Epithelial cell of prostate (primary cell): ENCODE data around the gene FBXL17.
"Not testable (repeated sequence)": the region's sequence is repeated elsewhere in the genome, so short reads cannot be mapped to it uniquely, and the experiment has no call there.

Source experiments
- DNase-seq: peaks from one replicate; pipeline ENCODE4 v3.0.0-alpha.2; 2011; ENCODE audit warnings: low read depth, low spot score
- H3K27ac ChIP-seq: fragments of 450-650 bp; 2 replicates; pipeline ENCODE4 v1.5.1; 2017; ENCODE audit warnings: mild to moderate bottlenecking

The FBXL17 gene

DNA sequence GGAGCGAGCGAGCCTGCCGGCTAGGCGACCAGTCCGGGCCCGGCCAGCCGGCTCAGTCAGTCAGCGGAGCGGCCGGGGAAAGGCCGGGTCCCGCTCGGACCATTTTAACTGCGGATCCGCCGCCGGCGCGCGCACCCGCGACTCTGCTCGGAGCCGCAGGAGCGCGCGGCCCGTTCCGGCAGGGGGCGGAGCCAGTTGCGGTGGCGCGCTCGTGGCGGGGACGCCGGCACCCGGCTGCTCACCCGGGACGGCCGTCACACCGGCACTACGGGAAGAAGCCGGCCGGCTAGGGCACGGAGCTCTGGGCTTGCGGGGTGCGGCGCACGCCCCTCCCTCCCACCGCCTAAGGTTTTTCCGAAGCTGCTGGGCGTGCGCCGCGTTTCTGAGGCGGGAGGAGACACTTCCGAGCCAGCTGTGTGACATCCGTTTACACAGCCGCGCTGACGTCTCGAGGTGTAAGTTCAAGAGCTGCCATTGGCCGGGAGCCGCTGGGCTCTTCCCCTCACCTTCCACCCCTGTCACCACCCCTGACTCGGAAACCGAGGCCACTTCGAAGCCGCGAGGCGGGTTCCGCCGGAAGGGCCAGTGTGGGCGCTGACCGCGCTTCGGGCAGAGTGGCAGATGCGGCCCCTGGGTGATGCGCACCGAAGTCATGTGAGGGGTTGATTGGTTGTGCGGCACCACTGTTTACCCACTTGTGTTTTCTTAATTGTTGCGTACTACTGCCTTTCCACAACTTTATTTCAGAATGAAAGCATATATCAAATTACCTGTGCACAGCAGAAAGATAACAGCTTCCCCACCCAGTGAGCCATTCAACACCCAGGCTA lies at the start of gene FBXL17:
Gene FBXL17 (minus strand): TSS at position 145 of the 830 bp plus-strand sequence.
- peak; percentile 45 for DNase-seq
- H3K27ac ChIP-seq: peak within 1 kb of the TSS; percentile 94

DNA sequence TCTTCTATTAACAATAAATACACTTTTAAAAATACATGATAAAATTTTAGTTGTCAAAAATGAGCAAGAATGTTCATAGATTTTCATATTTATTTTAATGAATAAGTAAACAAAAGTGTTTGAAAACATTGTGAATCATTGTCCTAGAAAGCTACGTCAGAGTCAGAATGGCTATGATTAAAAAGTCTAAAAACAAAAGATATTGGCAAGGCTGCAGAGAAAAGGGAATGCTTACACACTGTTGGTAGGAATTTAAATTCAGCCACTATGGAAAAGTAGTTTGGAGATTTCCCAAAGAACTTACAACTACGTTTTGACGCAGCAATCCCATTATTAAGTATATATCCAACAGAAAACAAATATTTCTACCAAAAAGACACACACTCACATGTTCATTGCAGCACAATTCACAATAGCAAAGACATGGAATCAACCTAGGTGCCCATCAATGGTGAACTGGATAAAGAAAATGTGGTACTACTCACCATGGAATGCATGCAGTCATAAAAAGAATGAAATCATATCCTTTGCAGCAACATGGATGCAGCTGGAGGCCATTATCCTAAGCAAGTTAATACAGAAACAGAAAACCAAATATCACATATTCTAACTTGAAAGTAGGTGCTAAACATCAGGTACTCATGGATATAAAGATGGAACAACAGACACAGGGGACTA lies 49.2 kb upstream of the FBXL17 start:
- peak overlapping the region; percentile 62 for H3K27ac ChIP-seq
- no peak for DNase-seq

DNA sequence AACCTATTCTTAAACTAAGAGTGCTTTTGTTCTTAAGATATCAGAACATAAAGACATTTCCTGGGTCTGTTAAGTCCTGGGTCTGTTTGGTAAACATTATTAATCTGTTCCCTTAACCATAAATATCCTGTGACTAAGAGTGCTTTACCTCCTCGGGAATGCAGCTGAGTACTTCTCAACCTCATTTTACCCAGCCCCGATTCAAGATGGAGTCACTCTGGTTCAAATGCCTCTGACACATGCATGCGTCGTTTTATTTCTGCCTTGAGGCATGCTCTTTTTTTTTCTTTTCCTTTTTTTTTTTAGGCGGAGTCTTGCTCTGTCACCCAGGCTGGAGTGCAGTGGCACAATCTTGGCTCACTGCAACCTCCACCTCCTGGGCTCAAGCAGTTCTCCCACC lies 39.8 kb upstream of the FBXL17 start:
- H3K27ac ChIP-seq: no peak overlapping the region
- DNase-seq: peak; percentile 20

DNA sequence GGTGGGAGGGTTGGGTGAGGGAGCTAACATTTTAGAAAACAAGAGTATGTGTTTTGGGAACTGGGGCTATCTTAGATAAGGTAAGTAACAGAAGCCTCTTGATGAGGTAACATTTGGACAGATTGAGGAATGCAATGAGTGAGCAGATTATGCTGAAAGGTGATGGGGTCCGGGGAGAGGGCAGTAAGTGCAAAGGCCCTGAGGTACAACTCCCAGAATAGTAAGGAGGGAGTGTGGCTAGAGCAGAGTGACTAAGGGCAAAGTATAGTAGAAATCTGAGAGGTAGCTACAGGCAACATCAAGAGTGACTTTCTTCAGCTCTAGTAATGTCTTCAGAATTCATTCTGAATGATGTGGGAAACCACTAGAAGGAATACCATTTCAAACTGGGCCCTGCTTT lies 38.9 kb upstream of the FBXL17 start:
- no peak for DNase-seq
- H3K27ac ChIP-seq: no peak overlapping the region

DNA sequence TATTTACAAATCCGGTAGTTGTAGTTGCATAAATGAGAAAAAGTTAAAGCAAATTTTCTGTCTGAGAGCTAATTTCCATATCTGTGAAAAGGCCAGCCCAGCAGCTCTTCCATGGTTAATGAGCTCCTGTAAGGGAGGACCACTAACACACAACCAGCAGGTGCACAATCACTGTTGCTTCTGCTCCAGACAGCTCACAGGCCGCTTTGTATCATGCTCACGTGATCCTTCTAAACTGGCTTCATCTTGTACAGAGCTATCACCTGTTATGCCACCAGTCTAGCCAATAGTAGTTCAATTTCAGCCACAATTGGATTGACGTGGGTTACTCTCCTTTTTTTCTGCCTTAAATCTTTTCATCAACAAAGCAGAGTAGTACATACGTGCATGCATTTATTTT lies 38.3 kb upstream of the FBXL17 start:
- H3K27ac ChIP-seq: no peak overlapping the region
- DNase-seq: no peak

DNA sequence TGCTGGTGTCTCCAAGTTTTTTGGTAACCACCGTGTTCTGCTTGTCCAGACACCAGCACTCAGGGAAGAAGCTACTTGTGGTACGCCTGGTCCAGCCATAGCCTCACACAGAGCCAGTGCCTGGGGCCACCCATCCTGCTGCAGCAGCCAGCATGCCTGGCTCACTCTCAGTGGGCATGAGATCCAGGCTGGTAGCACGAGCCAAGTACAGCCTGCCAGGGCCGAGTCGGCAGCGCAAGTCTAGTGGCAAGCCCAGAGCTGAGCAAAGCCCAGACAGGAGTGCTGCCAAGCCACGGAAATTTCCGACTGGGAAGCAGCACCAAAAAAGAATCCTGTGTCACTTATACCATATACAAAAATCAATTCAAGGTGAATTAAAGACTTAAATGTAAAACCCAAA lies 36.3 kb upstream of the FBXL17 start:
- H3K27ac ChIP-seq: no peak overlapping the region
- DNase-seq: no peak

DNA sequence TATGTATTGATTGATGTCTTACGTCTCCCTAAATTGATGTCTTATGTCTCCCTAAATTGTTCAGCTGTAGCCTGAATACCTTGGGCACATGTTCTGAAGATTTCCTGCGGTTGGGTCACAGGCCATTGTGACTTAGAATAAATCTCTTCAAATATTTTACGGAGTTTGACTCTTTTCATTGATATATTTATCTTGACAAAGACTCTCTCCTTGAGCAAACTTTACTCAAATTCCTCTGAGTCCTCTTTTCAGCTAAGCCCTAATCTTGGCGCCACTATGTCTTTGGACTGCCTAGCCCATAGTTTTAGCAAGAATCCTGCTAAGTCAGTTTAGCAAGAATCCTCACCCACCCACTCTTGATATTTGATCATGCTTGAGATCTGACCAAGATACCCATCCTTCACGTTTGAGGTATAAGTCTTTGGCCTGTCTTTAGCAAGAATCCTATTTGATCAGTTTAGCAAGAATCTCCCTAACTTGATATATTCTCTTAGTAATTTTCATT lies 35.3 kb upstream of the FBXL17 start:
- DNase-seq: no peak
- H3K27ac ChIP-seq: no peak overlapping the region

DNA sequence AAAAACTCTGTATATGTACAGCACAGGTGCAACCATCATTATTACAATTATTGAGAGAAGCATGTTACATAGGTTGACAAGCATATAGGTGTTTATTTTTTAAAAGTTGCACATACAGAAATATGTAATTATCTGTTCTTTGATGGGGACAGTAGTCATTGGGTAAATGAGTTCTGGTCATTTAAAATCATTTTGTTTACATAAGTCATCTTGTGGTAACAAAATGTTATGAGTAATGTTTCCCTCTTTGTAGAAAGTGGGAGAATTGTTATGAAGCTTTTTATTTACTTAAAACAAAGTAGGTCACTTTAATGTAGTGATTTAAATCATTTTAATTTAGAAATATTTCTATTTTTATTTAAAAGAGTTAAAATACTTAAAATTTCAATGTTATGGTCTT lies 33.8 kb upstream of the FBXL17 start:
- no peak overlapping the region for H3K27ac ChIP-seq
- no peak for DNase-seq

DNA sequence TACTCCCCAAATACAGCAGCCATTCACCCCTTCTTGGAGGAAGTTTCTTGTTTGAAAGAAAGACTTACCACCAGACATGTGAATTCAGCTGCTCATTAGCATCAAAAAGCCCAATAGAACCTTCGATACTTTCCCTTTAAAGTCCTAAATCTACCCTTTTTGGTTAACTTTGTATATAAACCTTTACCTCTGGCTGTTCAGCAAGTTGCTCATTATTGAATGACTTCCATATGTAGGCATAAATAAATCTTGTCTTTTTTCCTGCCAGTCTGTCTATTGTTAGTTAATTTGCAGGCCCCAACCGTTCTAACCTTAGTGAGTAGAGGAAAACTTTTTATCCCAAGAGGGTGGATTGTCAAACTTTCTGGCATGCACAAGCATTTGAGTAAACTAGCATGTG lies 27.9 kb upstream of the FBXL17 start:
- no peak for DNase-seq
- H3K27ac ChIP-seq: no peak overlapping the region

DNA sequence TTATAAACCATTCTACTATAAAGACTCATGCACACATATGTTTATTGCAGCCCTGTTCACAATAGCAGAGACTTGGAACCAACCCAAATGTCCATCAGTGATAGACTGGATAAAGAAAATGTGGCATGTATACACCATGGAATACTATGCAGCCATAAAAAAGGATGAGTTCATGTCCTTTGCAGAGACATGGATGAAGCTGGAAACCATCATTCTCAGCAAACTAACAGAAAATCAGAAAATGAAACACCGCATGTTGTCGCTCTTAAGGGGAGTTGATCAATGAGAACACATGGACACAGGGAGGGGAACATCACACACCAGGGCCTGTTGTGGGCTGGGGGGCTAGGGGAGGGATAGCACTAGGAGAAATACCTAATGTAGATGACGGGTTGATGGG lies 23.3 kb upstream of the FBXL17 start:
- not testable (repeated sequence) for DNase-seq, H3K27ac ChIP-seq

DNA sequence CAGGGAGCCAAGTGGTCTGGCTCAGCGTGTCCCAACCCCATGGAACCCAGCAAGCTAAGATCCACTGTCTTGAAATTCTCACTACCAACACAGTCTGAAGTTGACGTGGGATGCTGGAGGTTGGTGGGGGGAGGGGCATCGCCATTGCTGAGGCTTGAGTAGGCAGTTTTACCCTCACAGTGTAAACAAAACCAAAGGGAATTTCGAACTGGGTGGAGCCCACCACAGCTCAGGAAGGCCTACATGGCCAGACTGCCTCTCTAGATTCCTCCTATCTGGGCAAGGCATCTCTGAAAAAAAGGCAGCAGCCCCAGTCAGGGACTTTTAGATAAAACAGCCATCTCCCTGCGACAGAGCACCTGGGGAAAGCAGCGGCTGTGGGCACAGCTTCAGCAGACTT lies 17.1 kb upstream of the FBXL17 start:
- DNase-seq: no peak
- H3K27ac ChIP-seq: no peak overlapping the region

DNA sequence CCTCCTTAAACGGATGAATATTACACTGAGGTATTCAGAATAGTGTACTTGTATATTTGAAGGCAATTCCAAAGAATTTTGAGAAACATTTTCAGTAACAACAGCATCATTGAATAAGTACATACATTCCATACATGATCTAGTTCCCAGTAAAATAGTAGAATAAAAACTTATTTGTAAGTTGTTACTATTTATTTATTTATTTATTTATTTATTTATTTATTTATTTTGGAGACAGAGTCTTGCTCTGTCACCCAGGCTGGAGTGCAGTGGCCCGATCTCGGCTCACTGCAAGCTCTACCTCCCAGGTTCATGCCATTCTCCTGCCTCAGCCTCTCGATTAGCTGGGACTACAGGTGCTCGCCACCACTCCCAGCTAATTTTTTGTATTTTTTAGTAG lies 14.9 kb upstream of the FBXL17 start:
- not testable (repeated sequence) for DNase-seq, H3K27ac ChIP-seq

DNA sequence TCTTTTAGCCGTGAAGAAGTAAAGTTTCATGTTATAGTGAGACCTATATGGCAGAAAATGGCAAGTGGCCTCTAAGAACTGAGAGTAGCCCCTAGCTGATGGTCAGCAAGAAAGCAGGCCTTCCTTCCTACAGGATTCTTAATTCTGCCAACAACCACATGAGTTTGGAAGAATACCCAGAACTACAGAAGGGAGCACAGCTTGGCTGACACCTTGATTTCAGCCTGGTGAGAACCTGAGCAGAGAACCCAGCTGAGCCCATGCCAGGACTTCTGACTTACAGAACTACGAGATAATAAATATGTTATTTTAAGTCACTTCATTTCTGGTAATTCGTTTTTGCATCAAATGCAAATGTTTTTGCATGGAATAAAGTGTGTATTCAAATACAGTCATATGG lies 5.9 kb upstream of the FBXL17 start:
- DNase-seq: no peak
- H3K27ac ChIP-seq: no peak overlapping the region

DNA sequence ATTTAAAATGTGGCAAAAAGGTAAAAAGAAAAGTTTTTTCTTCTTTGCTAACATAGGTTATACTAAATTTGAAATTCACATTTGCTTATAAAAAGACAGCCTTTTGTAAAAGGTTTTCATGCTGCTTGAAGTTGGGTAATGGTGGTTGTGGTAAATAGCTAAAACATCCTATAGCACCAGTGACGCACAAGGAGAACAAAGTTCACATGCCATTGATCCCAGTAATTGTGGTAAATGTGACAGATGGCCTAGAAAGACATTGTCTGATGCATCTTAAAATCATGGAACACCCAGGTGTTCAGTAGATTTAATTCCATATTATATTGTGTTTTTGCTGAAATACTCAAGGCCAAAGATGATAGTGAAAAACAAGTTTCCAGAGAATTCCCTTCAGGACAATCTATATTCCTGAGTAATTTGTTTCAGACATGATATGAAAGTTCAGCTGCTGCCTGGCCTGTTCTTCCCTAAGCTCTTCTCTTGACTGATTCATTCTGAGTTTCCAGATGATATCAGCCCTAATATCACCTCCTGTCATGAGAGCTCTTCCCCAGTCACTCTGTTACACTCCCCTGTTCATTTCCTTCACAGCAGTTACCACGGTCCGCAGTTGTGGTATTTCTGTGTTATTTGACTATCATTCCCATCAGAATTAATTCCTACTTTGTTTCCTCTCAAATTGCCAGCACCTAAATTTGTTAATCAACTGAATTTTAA lies 4.6 kb upstream of the FBXL17 start:
- no peak overlapping the region for H3K27ac ChIP-seq
- no peak for DNase-seq

DNA sequence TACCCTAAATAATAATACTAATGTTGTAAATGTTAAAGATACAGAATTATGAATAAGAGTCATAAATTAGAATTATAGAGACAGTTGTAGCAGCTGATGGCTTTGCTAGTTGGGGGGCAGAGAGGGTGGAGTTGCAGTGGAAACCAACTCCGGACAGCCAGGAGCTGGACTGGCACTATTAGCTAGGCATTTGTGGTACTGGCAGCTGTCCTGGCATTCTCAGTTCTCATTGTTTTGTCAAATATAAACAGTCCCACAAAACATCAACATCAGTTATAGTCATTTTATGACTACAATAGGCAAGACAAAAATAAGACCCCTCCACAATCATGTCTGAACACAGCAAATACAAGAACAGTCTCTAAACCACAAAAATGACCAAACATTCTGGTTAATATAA lies 2.8 kb upstream of the FBXL17 start:
- no peak overlapping the region for H3K27ac ChIP-seq
- DNase-seq: no peak

DNA sequence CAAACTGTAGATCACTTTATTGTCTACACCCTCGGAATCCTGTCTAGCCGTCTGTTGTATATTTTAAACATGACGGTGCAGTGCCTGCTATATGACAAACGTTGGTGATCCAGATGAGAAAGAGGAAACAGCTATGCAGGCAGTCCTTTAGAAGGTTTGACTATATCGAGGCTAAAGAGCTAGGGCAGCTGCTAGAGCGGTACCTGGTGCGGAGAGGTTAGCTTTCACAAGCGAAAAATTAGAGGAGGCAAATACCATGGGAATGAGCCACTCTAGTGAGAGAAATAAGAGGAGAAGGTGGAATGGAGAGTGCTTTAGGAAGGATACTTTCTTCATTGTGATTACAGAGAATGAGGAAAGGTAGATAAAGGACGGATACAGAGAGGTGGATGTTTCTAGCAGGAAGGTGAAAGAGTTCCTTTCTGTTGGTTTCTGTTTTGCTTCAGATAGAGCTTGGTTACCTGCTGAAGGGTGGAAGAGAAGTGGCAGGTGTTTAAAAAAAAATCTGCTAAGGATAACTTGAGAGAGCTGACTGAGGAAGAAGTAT lies 959 bp upstream of the FBXL17 start:
- DNase-seq: no peak
- peak overlapping the region; percentile 94 for H3K27ac ChIP-seq

DNA sequence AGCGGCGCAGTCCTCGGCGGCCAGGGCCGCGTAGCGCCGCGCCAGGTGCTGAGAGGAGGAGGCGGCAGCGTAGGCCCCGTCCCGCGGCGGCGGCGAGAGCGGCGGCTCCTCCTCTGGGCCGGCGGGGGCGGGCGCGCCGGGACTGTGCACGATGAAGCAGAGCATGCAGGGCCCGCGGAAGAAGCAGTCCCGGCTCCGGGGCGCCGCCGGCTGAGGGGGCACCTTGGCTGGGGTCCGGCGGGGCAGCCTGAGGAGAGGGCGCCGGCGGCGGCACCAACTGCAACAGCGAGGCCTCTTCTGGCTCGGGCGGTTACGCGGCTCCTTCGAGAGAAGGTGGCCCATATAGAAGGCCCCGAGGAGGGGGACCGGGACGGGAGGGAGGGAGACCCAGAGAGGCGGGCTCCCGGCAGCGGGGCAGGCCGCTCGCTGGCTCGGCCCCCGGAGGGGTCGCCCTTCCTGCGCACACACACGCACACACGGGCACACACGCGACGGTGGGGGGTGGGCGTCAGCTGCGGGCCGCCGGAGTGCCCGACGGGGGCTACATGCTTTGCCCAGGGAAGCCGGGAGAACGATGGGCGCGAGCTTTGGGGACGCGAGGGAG lies 446 bp downstream of the FBXL17 start:
- H3K27ac ChIP-seq: peak overlapping the region; percentile 94
- DNase-seq: no peak

DNA sequence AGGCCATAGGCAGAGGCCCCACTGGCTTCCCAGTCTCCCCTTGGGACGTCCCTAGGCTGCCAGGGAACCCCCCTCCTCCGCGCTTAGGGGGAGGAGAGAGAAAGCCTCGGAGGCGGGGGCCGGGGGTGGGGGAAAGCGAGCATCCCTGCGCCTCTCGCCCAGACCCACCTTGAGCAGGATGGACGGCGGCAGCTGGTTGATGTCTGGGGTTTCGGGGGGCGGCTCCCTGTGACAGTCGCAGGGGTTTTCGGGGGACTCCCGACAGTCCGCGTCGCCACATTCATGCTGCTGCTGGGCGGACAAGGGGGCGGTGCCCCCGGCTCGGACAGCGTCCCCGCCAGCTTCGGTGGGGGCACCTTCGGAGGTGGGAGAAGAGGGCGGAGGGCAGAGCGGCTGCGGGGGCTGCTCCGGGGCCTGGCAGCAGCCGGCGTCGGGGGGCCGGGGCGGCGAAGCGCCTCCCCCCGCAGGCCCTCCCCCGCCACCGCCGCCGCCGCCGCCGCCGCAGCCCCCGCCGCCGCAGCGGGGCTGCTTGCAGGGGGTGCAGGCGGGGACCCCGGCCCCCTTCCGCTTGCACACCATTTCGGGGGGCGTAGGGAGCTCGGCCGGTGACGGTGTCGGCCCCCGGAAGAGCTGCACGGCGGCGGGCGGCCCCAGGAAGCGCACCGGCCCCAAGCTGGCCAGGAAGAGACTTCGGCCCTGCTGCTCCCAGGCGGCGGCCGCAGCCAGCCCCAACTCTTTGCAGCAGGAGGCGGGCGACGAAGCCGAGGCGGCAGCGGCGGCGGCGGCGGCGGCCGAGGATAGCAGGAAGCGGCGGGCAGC lies 1.2 kb downstream of the FBXL17 start:
- no peak for DNase-seq
- H3K27ac ChIP-seq: peak overlapping the region; percentile 94

DNA sequence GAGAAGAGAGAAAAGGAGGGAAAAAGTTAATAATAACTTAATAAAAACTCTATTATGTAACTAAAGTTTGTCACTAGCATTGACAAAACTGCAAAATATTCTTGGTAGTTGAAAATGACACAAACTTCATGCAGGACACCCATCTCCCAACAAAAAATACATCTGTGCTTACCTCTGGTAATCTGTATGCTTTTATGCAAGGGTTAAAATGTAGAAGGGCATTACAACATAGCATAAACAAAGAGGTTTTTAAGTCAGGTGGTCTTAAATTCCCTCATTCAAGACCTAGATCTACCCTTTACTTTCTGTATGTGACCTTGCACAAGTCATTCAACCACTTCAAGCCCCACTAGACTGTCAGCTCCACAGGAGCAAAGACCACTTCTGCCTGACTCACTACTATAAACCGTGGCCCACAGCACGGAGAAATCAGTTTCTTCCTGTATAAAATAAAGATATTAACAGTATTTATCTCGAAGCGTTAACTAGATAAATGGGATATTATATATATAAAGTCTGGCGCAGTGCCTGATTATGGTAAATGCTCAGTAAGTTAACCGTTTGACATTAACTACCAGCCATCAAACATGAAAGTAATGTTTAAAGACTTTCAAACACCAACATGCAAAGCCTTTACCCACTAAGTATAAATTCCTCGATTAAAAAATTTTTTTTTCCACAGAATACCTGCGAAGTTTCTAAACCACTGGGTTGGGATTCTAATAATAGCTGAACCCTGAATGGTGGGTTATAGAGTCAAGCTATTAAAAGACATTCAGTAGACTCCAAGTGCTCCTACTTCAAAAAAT lies 2.0 kb downstream of the FBXL17 start:
- H3K27ac ChIP-seq: peak overlapping the region; percentile 94
- DNase-seq: no peak
